ENCODE data around the gene ZNF417.

ZNF417 gene

GRCh38 chr19:57916168-57916995, at the start of gene ZNF417 (continued):
- peak; percentile 81 for TF ChIP-seq SP2 (tag by site-specific recombination; IDR thresholded peaks at IDR 0.05)
- TF ChIP-seq ZNF629 (tag by site-specific recombination; IDR thresholded peaks at IDR 0.05) = peak; percentile 76
- 0 out of 2 replicates have a peak, but pooled peaks have one; percentile 53 for TF ChIP-seq ZNF350 (tag by site-specific recombination; IDR thresholded peaks at IDR 0.05)
- peak; percentile 75 for TF ChIP-seq SP3 (tag by site-specific recombination; IDR thresholded peaks at IDR 0.05)
- TF ChIP-seq, protein P1, sequence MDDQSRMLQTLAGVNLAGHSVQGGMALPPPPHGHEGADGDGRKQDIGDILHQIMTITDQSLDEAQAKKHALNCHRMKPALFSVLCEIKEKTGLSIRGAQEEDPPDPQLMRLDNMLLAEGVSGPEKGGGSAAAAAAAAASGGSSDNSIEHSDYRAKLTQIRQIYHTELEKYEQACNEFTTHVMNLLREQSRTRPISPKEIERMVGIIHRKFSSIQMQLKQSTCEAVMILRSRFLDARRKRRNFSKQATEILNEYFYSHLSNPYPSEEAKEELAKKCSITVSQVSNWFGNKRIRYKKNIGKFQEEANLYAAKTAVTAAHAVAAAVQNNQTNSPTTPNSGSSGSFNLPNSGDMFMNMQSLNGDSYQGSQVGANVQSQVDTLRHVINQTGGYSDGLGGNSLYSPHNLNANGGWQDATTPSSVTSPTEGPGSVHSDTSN (CRISPR knock-in tag; IDR thresholded peaks at IDR 0.05) = peak; percentile 99
- TF ChIP-seq, protein P2, sequence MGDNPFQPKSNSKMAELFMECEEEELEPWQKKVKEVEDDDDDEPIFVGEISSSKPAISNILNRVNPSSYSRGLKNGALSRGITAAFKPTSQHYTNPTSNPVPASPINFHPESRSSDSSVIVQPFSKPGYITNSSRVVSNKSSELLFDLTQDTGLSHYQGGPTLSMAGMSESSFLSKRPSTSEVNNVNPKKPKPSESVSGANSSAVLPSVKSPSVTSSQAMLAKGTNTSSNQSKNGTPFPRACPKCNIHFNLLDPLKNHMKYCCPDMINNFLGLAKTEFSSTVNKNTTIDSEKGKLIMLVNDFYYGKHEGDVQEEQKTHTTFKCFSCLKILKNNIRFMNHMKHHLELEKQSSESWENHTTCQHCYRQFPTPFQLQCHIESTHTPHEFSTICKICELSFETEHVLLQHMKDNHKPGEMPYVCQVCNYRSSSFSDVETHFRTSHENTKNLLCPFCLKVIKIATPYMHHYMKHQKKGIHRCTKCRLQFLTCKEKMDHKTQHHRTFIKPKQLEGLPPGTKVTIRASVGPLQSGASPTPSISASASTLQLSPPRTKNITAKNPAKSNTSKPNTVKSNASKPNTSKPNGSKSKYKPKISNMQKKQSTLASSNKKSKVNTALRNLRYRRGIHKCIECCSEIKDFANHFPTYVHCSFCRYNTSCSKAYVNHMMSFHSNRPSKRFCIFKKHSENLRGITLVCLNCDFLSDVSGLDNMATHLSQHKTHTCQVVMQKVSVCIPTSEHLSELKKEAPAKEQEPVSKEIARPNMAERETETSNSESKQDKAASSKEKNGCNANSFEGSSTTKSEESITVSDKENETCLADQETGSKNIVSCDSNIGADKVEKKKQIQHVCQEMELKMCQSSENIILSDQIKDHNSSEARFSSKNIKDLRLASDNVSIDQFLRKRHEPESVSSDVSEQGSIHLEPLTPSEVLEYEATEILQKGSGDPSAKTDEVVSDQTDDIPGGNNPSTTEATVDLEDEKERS (tag by site-specific recombination; IDR thresholded peaks at IDR 0.05) = peak; percentile 55; the same call in 1 of the 2 replicates
- TF ChIP-seq KLF7 (tag by site-specific recombination; IDR thresholded peaks at IDR 0.05; ENCODE audit: borderline replicate concordance) = peak; percentile 27; the same call in 1 of the 2 replicates
- peak; percentile 80 for TF ChIP-seq IKZF3 (tag by site-specific recombination; IDR thresholded peaks at IDR 0.05)
- TF ChIP-seq FEZF1 (tag by site-specific recombination; IDR thresholded peaks at IDR 0.05) = peak; percentile 69
- peak; percentile 83 for TF ChIP-seq YY2 (tag by site-specific recombination; IDR thresholded peaks at IDR 0.05)
- TF ChIP-seq ZBTB8A (tag by site-specific recombination; IDR thresholded peaks at IDR 0.05) = peak; percentile 67; the same call in 1 of the 2 replicates
- TF ChIP-seq PRDM10 (tag by site-specific recombination; IDR thresholded peaks at IDR 0.05) = peak; percentile 55
- TF ChIP-seq, protein P3, sequence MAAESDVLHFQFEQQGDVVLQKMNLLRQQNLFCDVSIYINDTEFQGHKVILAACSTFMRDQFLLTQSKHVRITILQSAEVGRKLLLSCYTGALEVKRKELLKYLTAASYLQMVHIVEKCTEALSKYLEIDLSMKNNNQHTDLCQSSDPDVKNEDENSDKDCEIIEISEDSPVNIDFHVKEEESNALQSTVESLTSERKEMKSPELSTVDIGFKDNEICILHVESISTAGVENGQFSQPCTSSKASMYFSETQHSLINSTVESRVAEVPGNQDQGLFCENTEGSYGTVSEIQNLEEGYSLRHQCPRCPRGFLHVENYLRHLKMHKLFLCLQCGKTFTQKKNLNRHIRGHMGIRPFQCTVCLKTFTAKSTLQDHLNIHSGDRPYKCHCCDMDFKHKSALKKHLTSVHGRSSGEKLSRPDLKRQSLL (tag by site-specific recombination; IDR thresholded peaks at IDR 0.05) = peak; percentile 69; the same call in 1 of the 2 replicates
- TF ChIP-seq SP7 (tag by site-specific recombination; IDR thresholded peaks at IDR 0.05) = 0 out of 2 replicates have a peak, but pooled peaks have one; percentile 56
- TF ChIP-seq CTCF (tag by site-specific recombination; IDR thresholded peaks at IDR 0.05) = peak; percentile 77; the same call in 1 of the 2 replicates
- TF ChIP-seq ZNF501 (tag by site-specific recombination; IDR thresholded peaks at IDR 0.05) = peak; percentile 38; the same call in 1 of the 2 replicates
- TF ChIP-seq ZFP69B (tag by site-specific recombination; IDR thresholded peaks at IDR 0.05) = peak; percentile 83
- TF ChIP-seq ZNF76 (tag by site-specific recombination; IDR thresholded peaks at IDR 0.05; ENCODE audit: borderline replicate concordance, low read depth) = peak; percentile 96
- TF ChIP-seq KLF1 (tag by site-specific recombination; IDR thresholded peaks at IDR 0.05) = 0 out of 2 replicates have a peak, but pooled peaks have one; percentile 19
- peak; percentile 94 for TF ChIP-seq ZNF692 (tag by site-specific recombination; IDR thresholded peaks at IDR 0.05)
- TF ChIP-seq, protein P4, sequence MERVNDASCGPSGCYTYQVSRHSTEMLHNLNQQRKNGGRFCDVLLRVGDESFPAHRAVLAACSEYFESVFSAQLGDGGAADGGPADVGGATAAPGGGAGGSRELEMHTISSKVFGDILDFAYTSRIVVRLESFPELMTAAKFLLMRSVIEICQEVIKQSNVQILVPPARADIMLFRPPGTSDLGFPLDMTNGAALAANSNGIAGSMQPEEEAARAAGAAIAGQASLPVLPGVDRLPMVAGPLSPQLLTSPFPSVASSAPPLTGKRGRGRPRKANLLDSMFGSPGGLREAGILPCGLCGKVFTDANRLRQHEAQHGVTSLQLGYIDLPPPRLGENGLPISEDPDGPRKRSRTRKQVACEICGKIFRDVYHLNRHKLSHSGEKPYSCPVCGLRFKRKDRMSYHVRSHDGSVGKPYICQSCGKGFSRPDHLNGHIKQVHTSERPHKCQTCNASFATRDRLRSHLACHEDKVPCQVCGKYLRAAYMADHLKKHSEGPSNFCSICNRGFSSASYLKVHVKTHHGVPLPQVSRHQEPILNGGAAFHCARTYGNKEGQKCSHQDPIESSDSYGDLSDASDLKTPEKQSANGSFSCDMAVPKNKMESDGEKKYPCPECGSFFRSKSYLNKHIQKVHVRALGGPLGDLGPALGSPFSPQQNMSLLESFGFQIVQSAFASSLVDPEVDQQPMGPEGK (tag by site-specific recombination; IDR thresholded peaks at IDR 0.05) = peak; percentile 70
- peak; percentile 85; the same call in 1 of the 2 replicates for TF ChIP-seq ZNF561 (tag by site-specific recombination; IDR thresholded peaks at IDR 0.05; ENCODE audit: borderline replicate concordance)
